ENCODE measurements around the gene MLPH. TPM values are rescaled to one million over a fixed set of nuclear protein-coding genes. Genes with fewer than 3 reads are reported as not detected.

The MLPH gene, protein sequence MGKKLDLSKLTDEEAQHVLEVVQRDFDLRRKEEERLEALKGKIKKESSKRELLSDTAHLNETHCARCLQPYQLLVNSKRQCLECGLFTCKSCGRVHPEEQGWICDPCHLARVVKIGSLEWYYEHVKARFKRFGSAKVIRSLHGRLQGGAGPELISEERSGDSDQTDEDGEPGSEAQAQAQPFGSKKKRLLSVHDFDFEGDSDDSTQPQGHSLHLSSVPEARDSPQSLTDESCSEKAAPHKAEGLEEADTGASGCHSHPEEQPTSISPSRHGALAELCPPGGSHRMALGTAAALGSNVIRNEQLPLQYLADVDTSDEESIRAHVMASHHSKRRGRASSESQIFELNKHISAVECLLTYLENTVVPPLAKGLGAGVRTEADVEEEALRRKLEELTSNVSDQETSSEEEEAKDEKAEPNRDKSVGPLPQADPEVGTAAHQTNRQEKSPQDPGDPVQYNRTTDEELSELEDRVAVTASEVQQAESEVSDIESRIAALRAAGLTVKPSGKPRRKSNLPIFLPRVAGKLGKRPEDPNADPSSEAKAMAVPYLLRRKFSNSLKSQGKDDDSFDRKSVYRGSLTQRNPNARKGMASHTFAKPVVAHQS
- total RNA-seq, result not detected

DNA sequence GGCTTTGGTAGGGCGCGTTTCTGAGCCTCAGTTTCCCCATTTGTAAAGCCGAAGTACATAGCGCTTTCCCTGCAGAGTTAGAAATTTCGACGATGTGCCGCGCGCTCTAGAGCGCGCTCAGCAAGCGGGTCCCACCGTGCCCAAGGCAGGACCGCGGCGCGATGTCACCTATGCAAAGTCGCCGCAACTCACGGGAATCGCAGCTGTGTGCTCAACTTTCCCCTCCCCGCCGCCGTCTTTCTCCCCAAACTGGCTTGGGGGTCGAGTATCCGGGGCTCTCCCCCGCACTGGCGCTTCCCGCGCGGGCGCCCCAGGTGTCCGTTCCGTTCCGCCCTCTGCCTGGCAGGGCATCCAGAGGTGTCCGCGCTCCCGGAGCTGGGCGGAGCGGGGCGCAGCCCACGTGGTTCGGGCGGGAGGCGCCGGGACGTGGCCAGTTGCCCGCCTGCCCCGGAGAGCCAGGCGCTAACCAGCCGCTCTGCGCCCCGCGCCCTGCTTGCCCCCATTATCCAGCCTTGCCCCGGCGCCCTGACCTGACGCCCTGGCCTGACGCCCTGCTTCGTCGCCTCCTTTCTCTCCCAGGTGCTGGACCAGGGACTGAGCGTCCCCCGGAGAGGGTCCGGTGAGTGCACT, at the start of gene MLPH:
Gene MLPH (plus strand): TSS at position 433 of the 630 bp plus-strand sequence. CDS start 6,176 bp downstream, outside the sequence.
- Histone ChIP-seq H3K4me1 (ENCODE audit: insufficient read depth, low read length) (peaks cover 6% of the 10 kb centered on the region), H3K4me3 (ENCODE audit: low read length) (no peak within 1 kb of the TSS), H3K27me3 (ENCODE audit: insufficient read depth, low read length) (peaks cover 50% of the 10 kb centered on the region), H3K9me3 (ENCODE audit: low read depth, low read length) (no peaks in the 10 kb centered on the region)

GRCh38 chr2:237437566-237437965, 49.5 kb upstream of the MLPH start:
- Histone ChIP-seq H3K9me3 (ENCODE audit: low read depth, low read length) (no peaks in the 10 kb centered on the region), H3K4me1 (ENCODE audit: insufficient read depth, low read length) (peaks cover 36% of the 10 kb centered on the region), H3K27me3 (ENCODE audit: insufficient read depth, low read length) (no peaks in the 10 kb centered on the region), H3K4me3 (ENCODE audit: low read length) (no peak overlapping the region)

GRCh38 chr2:237438080-237438940, 48.7 kb upstream of the MLPH start:
- Histone ChIP-seq H3K9me3 (ENCODE audit: low read depth, low read length) (no peaks in the 10 kb centered on the region), H3K4me1 (ENCODE audit: insufficient read depth, low read length) (peaks cover 29% of the 10 kb centered on the region), H3K4me3 (ENCODE audit: low read length) (no peak overlapping the region), H3K27me3 (ENCODE audit: insufficient read depth, low read length) (no peaks in the 10 kb centered on the region)

GRCh38 chr2:237440819-237441281, 46.2 kb upstream of the MLPH start:
- peaks cover 3% of the 10 kb centered on the region for H3K4me1 ChIP-seq (ENCODE audit: insufficient read depth, low read length)
- H3K9me3 ChIP-seq (ENCODE audit: low read depth, low read length), result no peaks in the 10 kb centered on the region
- no peak overlapping the region for H3K4me3 ChIP-seq (ENCODE audit: low read length)
- no peaks in the 10 kb centered on the region for H3K27me3 ChIP-seq (ENCODE audit: insufficient read depth, low read length)

GRCh38 chr2:237441605-237442274, 45.3 kb upstream of the MLPH start:
- H3K27me3 ChIP-seq (ENCODE audit: insufficient read depth, low read length), result no peaks in the 10 kb centered on the region
- peaks cover 3% of the 10 kb centered on the region for H3K4me1 ChIP-seq (ENCODE audit: insufficient read depth, low read length)
- no peaks in the 10 kb centered on the region for H3K9me3 ChIP-seq (ENCODE audit: low read depth, low read length)
- no peak overlapping the region for H3K4me3 ChIP-seq (ENCODE audit: low read length)

DNA sequence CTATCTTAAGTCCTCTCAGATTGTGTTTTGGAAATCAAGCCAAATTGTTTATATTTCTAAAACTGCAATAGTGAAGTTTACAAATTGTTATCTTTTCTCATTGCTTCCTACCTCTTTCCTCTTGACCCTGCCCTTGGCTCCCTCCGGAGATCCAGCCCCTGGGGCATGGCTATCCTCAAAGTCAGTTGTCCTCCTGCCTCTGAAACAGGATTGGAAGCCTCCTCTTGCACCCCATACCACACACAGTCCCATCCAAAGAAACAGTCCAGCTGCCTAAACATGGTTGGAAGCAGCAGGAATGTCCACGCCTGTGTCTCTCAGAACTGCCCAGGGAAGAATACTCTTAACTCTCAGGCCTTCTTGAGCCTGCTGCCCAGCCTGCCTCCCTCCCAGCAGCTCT, 43.0 kb upstream of the MLPH start:
- H3K27me3 ChIP-seq (ENCODE audit: insufficient read depth, low read length), result no peaks in the 10 kb centered on the region
- H3K9me3 ChIP-seq (ENCODE audit: low read depth, low read length), result no peaks in the 10 kb centered on the region
- no peak overlapping the region for H3K4me3 ChIP-seq (ENCODE audit: low read length)
- H3K4me1 ChIP-seq (ENCODE audit: insufficient read depth, low read length), result peaks cover 3% of the 10 kb centered on the region

DNA sequence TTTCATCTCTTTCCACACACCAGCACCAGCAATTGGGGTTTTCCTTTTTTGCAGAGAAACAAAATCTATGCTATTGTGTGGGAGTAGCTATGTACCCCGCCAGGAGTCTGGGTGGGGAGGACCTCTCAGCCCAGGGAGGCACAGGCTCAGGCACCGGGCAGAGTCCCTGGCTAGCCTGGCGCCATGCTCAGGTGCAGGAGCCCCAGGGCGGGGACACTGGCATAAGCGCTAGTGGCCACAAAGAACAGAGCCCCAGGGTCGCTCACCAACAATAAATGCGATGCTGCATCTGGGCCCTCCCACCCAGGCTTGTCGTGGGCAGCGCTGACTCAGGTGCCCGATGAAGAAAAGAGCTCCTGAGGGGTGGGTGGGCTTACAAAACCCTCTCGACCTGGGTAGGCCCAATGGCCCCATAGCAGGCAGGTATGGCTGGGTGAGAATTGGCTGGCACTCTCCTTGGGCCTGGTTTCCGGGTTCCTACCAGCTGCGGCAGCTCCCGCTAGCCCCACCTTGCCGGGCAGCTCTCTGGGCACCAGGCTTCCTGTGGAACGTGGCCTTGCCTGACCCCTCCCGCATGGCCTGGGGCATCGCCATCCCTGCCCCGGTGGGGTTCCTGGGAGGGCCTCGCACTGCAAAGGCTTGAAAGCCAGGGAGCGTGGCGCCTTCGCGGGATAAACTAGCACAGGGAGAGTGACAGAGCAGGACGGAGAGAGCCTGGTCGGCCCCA, 41.3 kb upstream of the MLPH start:
- H3K9me3 ChIP-seq (ENCODE audit: low read depth, low read length), result no peaks in the 10 kb centered on the region
- peaks cover 3% of the 10 kb centered on the region for H3K4me1 ChIP-seq (ENCODE audit: insufficient read depth, low read length)
- H3K27me3 ChIP-seq (ENCODE audit: insufficient read depth, low read length), result no peaks in the 10 kb centered on the region
- no peak overlapping the region for H3K4me3 ChIP-seq (ENCODE audit: low read length)

DNA sequence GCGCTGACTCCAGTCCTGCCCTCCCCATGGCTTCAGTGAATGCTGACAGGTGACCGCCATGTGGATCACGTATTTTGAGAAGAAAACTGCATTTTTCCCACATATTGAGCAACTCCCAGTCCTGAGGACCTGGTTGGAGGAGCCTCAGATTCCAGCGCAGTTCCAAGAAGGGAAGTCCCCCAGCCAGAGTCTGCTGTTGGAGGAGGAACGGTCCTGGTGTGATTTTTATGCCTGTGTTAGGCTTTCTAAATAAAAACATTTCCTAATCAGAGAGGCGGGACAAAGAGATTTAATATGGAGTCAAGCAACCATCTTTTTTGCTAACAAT, 40.7 kb upstream of the MLPH start:
- H3K9me3 ChIP-seq (ENCODE audit: low read depth, low read length), result no peaks in the 10 kb centered on the region
- H3K27me3 ChIP-seq (ENCODE audit: insufficient read depth, low read length), result no peaks in the 10 kb centered on the region
- H3K4me3 ChIP-seq (ENCODE audit: low read length), result no peak overlapping the region
- peaks cover 3% of the 10 kb centered on the region for H3K4me1 ChIP-seq (ENCODE audit: insufficient read depth, low read length)

DNA sequence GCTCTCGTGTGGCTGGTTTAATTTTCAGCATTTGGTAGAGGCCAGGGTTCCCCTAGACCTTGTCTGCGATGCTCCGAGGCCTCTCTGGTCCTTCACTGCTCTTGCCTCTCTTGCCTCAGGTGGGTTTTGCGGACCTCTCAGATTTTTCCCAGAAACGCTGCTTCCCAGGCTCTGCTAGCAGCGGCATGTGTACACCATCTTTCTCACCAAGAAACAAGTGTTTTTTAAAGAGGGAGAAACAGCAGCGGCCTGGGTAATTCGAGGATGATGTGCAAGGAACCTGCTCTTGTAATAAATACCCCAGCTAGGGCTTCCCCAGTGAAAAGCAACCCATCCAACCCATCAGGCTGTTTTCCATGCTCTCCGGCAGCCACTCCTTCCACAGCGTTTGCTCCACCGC, 39.6 kb upstream of the MLPH start:
- H3K4me3 ChIP-seq (ENCODE audit: low read length), result no peak overlapping the region
- no peaks in the 10 kb centered on the region for H3K4me1 ChIP-seq (ENCODE audit: insufficient read depth, low read length)
- no peaks in the 10 kb centered on the region for H3K9me3 ChIP-seq (ENCODE audit: low read depth, low read length)
- no peaks in the 10 kb centered on the region for H3K27me3 ChIP-seq (ENCODE audit: insufficient read depth, low read length)

DNA sequence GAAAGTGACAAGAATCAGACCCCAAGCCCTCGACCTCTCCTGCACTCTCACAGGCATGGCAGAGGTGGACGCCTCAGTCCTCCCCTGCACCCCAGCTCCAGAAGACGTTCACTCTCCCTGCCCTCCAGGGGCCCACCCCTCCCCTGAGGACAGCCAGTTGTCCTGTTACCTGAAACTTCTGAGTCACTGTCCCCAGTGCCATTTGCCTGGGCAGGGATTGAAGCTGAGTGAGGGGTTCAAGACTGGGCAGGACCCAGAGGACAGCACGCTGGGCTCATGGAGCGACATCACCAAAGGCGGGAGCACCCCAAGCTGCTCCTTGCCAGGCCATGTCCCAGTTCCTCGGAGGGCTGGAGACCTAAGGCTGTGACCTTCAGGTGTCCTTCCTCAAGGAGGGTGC, 38.9 kb upstream of the MLPH start:
- H3K4me1 ChIP-seq (ENCODE audit: insufficient read depth, low read length), result no peaks in the 10 kb centered on the region
- H3K9me3 ChIP-seq (ENCODE audit: low read depth, low read length), result no peaks in the 10 kb centered on the region
- H3K27me3 ChIP-seq (ENCODE audit: insufficient read depth, low read length), result no peaks in the 10 kb centered on the region
- H3K4me3 ChIP-seq (ENCODE audit: low read length), result no peak overlapping the region

GRCh38 chr2:237448626-237449025, 38.4 kb upstream of the MLPH start:
- Histone ChIP-seq H3K4me1 (ENCODE audit: insufficient read depth, low read length) (no peaks in the 10 kb centered on the region), H3K4me3 (ENCODE audit: low read length) (no peak overlapping the region), H3K9me3 (ENCODE audit: low read depth, low read length) (no peaks in the 10 kb centered on the region), H3K27me3 (ENCODE audit: insufficient read depth, low read length) (no peaks in the 10 kb centered on the region)

DNA sequence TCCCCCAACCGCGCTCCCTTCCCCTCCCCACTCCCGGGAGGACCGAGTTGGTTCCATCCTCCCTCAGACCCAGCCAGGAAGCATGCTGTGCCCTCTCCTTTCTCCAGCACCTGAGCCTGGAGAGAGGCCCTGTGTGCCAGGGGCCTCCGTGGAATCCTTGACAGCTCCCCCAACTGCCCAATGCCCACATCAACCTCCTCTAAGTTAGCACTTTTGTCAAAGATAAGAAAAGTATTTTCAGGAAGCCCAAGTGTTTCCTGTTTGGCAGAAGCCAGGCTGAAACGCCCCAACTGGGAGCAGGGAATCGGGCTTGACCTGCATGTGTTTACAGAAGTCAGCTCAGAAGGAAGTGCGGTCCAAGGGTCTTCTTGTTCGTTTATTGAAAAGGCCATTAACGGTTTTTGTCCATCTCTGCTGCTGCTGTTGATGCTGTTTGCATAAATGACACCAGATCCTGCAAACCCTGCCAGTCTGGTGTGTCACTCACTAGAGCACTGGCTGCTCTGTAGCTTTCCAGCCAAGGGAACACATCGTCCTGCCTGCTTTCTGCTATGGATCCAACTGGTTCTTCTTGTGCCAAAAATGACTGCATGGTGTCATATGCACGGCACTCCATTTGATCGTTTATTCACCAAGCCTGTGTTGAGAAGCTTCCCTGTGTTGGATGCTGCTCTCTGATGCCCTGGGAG, 37.7 kb upstream of the MLPH start:
- Histone ChIP-seq H3K4me3 (ENCODE audit: low read length) (no peak overlapping the region), H3K9me3 (ENCODE audit: low read depth, low read length) (no peaks in the 10 kb centered on the region), H3K4me1 (ENCODE audit: insufficient read depth, low read length) (no peaks in the 10 kb centered on the region), H3K27me3 (ENCODE audit: insufficient read depth, low read length) (no peaks in the 10 kb centered on the region)

- H3K27me3 ChIP-seq (ENCODE audit: insufficient read depth, low read length), result no peaks in the 10 kb centered on the region
Measured at GRCh38 chr2:237450108-237450507, 36.9 kb upstream of the MLPH start.

More at GRCh38 chr2:237450108-237450507, 36.9 kb upstream of the MLPH start:
- Histone ChIP-seq H3K4me3 (ENCODE audit: low read length) (no peak overlapping the region), H3K4me1 (ENCODE audit: insufficient read depth, low read length) (no peaks in the 10 kb centered on the region), H3K9me3 (ENCODE audit: low read depth, low read length) (no peaks in the 10 kb centered on the region)

Data from mononuclear cell (primary cell).